Type B pancreatic cell (in vitro differentiated cells): ENCODE data around the gene TSEN34. TPM values are rescaled to one million over a fixed set of nuclear protein-coding genes. Genes with fewer than 3 reads are reported as not detected.
"Not testable (repeated sequence)": the region's sequence is repeated elsewhere in the genome, so short reads cannot be mapped to it uniquely, and the experiment has no call there.

Experiments
- DNase-seq: peaks from one replicate; pipeline ENCODE4 v3.0.0; 2021; ENCODE audit warnings: mixed read lengths; ENCODE audit not compliant: unreplicated experiment; ENCODE audit errors: extremely low spot score
- H3K27ac Mint-ChIP-seq: 2 replicates; pipeline ENCODE4 v1.8.0; 2021; ENCODE audit warnings: mild to moderate bottlenecking, mixed read lengths
- H3K27me3 Mint-ChIP-seq: 2 replicates; pipeline ENCODE4 v1.8.0; 2021; ENCODE audit warnings: mixed read lengths
- H3K36me3 Mint-ChIP-seq: 2 replicates; pipeline ENCODE4 v1.8.0; 2021; ENCODE audit warnings: mixed read lengths
- H3K4me1 Mint-ChIP-seq: one replicate; pipeline ENCODE4 v1.8.0; 2021; ENCODE audit warnings: mixed read lengths; ENCODE audit not compliant: unreplicated experiment
- H3K4me3 Mint-ChIP-seq: 2 replicates; pipeline ENCODE4 v1.8.0; 2021; ENCODE audit warnings: mild to moderate bottlenecking, mixed read lengths
- H3K9me3 Mint-ChIP-seq: 2 replicates; pipeline ENCODE4 v1.8.0; 2021; ENCODE audit warnings: mixed read lengths
- total RNA-seq: library from RNA; stranded (reverse); gene quantifications from 2 replicates; pipeline ENCODE4 v1.2.1, GENCODE V29; 2021; ENCODE audit warnings: low replicate concordance
- TF ChIP-seq, protein P1 (sequence below): fragments of 200-600 bp; sonication (generic); conservative IDR thresholded peaks from 2 replicates; pipeline ENCODE4 v1.5.0; 2021; ENCODE audit warnings: antibody characterized with exemption, mild to moderate bottlenecking

Gene TSEN34
- total RNA-seq, 1 donor from 2014 or later = 41.9 TPM

DNA sequence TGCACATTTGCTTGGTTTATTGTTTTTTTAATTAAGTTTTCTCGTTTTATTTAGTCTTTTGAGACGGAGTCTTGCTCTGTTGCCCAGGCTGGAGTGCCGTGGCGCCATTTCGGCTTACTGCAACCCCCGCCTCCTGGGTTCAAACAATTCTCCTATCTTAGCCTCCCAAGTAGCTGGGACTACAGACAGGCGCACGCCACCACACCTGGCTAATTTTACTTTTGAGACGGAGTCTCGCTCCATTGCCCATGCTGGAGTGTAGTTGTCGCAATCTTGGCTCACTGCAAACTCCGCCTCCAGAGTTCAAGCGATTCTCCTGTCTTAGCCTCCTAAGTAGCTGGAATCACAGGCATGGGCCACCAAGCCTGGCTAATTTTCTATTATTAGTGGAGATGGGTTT lies 10.9 kb downstream of the TSEN34 start:
- peaks cover 22% of the 10 kb centered on the region for H3K4me1 Mint-ChIP-seq
- TF ChIP-seq, protein P1, sequence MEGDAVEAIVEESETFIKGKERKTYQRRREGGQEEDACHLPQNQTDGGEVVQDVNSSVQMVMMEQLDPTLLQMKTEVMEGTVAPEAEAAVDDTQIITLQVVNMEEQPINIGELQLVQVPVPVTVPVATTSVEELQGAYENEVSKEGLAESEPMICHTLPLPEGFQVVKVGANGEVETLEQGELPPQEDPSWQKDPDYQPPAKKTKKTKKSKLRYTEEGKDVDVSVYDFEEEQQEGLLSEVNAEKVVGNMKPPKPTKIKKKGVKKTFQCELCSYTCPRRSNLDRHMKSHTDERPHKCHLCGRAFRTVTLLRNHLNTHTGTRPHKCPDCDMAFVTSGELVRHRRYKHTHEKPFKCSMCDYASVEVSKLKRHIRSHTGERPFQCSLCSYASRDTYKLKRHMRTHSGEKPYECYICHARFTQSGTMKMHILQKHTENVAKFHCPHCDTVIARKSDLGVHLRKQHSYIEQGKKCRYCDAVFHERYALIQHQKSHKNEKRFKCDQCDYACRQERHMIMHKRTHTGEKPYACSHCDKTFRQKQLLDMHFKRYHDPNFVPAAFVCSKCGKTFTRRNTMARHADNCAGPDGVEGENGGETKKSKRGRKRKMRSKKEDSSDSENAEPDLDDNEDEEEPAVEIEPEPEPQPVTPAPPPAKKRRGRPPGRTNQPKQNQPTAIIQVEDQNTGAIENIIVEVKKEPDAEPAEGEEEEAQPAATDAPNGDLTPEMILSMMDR = no peak
- H3K27me3 Mint-ChIP-seq = no peaks in the 10 kb centered on the region
- no peaks in the 10 kb centered on the region for H3K9me3 Mint-ChIP-seq
- peak overlapping the region; percentile 99 for H3K27ac Mint-ChIP-seq
- H3K36me3 Mint-ChIP-seq = peaks cover 25% of the 10 kb centered on the region
- H3K4me3 Mint-ChIP-seq = peak overlapping the region; percentile 96
- DNase-seq = no peak

DNA sequence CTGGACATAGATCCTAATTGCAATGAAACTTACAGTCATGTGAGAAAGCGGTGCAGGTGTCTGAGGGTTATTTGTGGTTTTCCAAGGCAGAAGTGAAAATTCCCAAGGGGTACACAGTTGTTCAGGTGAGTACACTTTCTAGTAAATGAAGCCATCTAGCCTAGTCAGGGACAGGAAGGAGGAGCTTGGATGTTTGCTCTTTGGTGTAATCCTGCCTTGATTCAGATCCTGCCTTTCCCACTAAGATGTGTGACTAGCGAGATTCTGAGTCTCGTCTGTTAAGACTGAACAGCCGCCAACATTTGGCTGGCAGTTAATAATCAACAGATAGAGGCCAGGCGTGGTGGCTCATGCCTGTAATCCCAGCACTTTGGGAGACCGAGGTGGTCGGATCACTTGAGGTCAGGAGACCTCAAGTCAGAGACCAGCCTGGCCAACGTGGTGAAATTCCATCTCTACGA lies 12.1 kb downstream of the TSEN34 start:
- Mint-ChIP-seq H3K27me3 (no peaks in the 10 kb centered on the region), H3K9me3 (no peaks in the 10 kb centered on the region), H3K4me3 (peak overlapping the region; percentile 96), H3K36me3 (peaks cover 29% of the 10 kb centered on the region), H3K4me1 (peaks cover 31% of the 10 kb centered on the region), H3K27ac (peak overlapping the region; percentile 99)
- TF ChIP-seq, protein P1 = no peak
- DNase-seq = no peak

DNA sequence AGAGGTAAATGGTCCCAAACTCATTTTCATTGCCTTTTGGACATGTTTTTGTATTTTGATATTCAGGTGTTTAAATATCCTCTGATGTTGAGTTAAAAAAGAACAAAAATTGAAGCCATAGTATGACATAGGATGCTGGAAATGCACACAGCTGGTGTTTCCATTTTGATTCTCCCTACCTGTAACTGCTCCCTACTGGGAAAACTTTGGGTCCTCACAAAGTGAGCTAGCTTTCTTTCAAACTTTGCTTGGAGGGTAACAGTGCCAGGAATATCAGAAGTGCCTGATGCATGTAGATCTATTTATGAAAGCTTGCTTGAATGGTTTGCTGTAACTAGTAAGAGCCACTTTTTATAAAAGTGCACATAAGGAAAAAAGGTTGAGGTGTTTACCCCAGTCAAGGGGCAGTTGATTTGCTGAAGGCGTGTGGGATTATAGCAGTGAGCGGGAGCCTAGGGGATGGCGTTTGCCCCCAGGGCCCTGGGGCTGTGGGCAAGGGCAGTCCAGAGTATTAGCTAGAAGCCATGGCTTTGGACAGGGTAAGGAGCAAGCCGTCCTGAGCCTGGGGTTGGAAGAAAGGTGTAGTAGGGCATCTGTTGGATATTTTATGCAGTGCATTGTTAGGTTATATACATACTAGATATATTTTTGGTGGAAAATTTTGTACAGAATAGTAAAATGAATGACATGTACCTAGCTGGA lies 13.8 kb downstream of the TSEN34 start:
- Mint-ChIP-seq H3K27ac (peak overlapping the region; percentile 31), H3K36me3 (peaks cover 32% of the 10 kb centered on the region), H3K4me1 (peaks cover 38% of the 10 kb centered on the region), H3K27me3 (no peaks in the 10 kb centered on the region), H3K4me3 (peak overlapping the region; percentile 28), H3K9me3 (no peaks in the 10 kb centered on the region)
- DNase-seq = no peak
- TF ChIP-seq, protein P1 = no peak

DNA sequence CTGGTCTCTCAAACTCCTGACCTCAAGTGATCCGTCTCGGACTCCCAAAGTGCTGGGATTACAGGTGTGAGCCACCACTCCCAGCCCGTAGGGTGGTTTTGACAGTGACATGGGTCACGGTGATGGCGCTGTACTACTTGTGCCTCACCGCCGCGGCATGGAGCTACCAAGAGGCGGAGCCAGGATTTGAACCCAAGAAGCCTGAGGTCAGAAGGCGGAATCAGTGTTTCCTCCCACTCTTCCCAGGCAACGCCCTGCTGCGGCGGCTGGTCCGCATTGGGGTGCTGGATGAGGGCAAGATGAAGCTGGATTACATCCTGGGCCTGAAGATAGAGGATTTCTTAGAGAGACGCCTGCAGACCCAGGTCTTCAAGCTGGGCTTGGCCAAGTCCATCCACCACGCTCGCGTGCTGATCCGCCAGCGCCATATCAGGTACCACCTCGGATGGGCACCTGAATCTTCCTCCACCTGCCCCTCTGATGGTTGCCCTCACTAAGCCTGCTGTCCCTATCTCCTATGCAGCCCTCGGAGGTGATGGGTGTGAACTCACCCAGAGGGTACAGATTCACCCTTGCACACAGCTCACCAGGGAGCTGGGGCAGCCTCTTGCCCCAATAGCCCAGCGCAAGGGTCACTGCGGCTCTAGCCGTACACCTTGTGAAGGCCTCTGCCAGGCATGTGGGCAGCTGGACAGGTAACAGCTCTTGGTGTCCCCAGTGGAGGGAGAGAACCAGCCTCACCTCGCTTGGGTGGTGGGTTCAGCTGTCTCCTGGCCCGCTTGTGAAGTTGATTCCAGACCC lies 15.1 kb downstream of the TSEN34 start:
- TF ChIP-seq, protein P1 = no peak
- Mint-ChIP-seq H3K27ac (peak overlapping the region; percentile 85), H3K36me3 (peaks cover 35% of the 10 kb centered on the region), H3K9me3 (peaks cover 5% of the 10 kb centered on the region), H3K27me3 (no peaks in the 10 kb centered on the region), H3K4me3 (no peak overlapping the region), H3K4me1 (peaks cover 42% of the 10 kb centered on the region)
- DNase-seq = no peak

DNA sequence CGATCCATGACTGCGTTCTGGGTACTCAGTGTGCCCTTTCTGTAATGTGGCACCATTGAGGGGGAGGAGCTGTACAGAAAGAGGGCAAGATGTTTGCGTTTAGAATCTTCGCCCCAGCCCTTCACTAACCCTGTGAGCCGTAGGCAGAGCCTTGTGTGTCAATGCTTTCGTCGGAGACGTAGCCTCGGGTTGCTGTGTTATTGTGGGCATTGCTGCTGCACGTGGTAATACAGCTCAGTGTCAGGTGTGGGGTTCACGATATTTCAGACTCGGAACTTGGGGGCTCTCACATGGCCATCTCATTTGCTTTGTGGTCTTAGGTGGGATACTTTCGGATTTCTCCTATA lies 15.7 kb downstream of the TSEN34 start:
- H3K4me1 Mint-ChIP-seq = peaks cover 43% of the 10 kb centered on the region
- TF ChIP-seq, protein P1 = no peak
- peaks cover 6% of the 10 kb centered on the region for H3K9me3 Mint-ChIP-seq
- peak overlapping the region; percentile 85 for H3K27ac Mint-ChIP-seq
- peaks cover 37% of the 10 kb centered on the region for H3K36me3 Mint-ChIP-seq
- no peak overlapping the region for H3K4me3 Mint-ChIP-seq
- DNase-seq = no peak
- H3K27me3 Mint-ChIP-seq = no peaks in the 10 kb centered on the region

DNA sequence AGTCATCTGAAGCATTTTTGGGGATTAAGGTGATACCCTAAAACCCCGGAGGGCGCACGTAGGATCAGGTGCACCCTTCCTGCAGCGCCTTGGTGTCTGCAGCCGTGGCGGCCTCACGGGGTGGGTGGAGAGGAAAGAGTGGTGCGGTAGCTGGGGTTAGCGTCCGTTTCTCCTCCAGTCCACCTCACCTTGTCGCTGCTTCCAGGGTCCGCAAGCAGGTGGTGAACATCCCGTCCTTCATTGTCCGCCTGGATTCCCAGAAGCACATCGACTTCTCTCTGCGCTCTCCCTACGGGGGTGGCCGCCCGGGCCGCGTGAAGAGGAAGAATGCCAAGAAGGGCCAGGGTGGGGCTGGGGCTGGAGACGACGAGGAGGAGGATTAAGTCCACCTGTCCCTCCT lies 16.1 kb downstream of the TSEN34 start:
- H3K4me1 Mint-ChIP-seq = peaks cover 43% of the 10 kb centered on the region
- DNase-seq, H3K27me3 Mint-ChIP-seq, H3K4me3 Mint-ChIP-seq, H3K9me3 Mint-ChIP-seq: not testable (repeated sequence)
- H3K27ac Mint-ChIP-seq = peak overlapping the region; percentile 85
- H3K36me3 Mint-ChIP-seq = peaks cover 37% of the 10 kb centered on the region
